Germinal center (tissue), 1 donor: Measurements from ENCODE around the gene PLEKHG7.
"Not testable (repeated sequence)": the region's sequence is repeated elsewhere in the genome, so short reads cannot be mapped to it uniquely, and the experiment has no call there.

Experiments used
- DNase-seq: peaks from one replicate; pipeline ENCODE4 v3.0.0; 2012; ENCODE audit warnings: mixed read lengths, low spot score

Gene PLEKHG7

DNA sequence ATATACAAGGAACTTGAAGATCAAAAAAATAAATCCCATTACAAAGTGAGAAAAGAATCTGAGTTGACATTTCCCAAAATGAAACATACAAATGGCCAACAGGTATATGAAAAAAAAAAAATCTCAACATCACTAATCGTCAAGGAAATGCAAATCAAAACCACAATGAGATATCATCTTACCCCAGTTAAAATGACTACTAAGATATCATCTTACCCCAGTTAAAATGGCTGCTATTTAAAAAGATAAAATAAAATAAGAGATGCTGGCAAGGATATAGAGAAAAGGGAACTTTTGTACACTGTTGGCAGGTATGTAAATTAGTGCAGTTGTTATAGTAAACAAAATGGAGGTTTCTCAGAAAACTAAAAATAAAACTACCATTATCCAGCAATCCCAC, 44.4 kb downstream of the PLEKHG7 start:
- no peak for DNase-seq

GRCh38 chr12:92749691-92750090, 46.9 kb downstream of the PLEKHG7 start:
- DNase-seq, result not testable (repeated sequence)

DNA sequence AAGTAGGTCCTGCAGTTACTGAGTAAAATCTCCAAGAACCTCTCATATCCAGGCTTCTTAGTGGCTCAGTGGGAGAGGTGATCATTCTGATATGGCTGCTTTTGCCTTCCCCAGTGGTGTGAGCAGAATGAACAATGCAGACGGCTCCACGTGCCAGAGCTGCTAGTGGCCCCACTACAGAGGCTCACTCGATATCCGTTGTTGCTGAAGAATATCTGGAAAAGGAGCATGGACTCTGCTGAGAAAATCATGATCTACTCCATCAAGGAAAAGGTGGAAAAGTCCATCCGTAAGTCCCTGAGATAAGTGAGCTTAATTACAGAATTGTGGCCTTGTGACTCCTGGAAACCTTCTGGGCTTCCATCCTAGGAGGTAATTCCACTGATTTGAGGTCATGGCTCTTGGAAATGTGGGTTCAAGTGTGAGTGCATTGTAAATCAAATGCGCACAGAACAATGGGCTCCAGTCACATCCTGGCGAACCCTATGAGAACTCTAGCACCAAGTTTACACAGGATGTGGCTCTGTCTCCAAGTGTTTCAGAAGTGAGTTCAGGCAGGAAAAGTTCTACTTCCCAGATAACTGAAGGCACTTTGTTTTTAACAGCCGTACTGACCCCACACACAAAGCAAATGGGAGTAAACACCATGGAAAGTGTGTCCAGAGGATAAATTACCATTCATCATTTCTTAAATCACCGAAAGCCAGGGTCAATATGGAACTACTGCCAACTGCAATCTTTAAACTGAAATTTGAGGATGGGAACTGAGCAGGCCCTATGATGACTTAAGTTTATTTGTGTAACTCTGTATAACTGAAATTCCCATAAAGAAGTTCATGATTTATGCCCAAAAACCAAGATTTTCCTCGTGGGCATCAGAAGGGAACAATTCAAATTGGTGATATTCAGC, 51.4 kb downstream of the PLEKHG7 start:
- DNase-seq, result no peak

- DNase-seq, result no peak
These were observed 54.3 kb downstream of the PLEKHG7 start for GRCh38 chr12:92756898-92757596.

DNA sequence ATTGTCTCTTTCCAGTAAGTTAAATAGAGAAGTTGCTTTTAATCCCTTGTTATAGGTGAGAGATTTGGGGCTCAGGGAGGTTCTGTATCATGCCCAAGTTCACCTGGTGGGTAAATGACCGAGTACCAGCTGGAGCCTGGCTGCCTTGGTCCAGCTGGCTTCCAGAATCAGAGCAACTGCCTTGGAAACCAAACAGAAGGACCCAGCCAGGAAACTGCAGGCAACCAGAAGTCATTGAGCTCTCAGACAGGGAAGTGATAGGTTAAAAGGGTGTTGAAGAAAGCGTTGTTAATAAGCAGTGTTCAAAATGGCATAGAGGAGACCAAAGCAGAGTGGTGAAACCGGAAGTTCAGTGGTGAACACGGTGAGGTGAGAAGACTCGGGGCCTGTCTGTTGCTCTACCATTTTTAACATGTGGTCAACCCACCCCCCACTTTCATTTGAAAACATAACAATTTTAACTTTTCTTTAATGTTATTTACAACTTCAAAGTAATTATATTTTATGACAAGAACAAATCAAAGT, 54.9 kb downstream of the PLEKHG7 start:
- no peak for DNase-seq

DNA sequence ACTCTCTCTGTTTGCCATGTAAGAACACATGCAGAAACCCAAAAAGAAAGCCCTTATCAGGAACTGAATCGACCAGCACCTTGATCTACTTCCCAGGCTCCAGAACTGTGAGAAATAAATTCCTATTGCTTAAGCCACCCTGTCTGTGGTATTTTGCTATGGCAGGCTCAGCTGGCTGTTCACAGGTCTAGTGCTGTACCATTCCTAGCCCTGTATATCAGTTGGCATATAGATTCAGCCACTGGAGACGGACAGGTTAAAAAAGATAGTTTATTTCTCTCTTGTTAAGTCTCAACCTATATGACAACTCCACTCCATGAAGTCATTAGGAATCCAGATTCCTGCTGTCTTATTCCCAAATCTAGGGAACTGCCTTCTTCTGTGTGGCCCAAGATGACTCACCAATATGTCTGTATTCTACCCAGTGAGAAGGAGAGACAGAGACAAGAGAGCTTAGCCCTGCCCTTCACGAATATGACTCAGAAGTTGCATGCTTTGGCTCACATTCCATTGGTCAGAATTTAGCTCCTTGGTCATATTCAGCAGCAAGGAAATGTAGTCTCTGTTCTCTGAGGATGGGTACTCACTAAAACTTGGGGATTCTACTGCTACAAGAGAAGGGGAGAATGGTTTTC, 57.0 kb downstream of the PLEKHG7 start:
- no peak for DNase-seq

DNA sequence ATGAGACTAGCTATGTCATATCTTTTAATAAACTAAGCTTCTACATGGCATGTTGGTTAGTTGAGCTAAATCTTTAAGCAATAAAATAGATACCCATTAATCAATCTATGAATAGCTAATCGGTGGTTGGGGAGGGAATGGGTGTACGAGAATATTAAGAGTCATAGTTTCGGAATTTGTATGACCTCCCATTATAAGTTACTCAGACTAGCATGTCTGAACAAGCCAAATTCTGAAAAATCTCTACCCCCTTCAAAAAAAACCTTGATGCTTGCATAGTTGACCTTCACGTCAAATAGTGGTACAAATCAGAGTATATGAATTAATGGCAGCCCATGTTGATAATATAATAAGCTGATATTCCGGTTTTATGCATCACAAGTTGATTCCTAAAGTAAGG, 60.0 kb downstream of the PLEKHG7 start:
- no peak for DNase-seq

- DNase-seq, result no peak
These were observed 62.0 kb downstream of the PLEKHG7 start for GRCh38 chr12:92764831-92765230.

- no peak for DNase-seq
These were observed 63.1 kb downstream of the PLEKHG7 start for GRCh38 chr12:92765871-92766270.

DNA sequence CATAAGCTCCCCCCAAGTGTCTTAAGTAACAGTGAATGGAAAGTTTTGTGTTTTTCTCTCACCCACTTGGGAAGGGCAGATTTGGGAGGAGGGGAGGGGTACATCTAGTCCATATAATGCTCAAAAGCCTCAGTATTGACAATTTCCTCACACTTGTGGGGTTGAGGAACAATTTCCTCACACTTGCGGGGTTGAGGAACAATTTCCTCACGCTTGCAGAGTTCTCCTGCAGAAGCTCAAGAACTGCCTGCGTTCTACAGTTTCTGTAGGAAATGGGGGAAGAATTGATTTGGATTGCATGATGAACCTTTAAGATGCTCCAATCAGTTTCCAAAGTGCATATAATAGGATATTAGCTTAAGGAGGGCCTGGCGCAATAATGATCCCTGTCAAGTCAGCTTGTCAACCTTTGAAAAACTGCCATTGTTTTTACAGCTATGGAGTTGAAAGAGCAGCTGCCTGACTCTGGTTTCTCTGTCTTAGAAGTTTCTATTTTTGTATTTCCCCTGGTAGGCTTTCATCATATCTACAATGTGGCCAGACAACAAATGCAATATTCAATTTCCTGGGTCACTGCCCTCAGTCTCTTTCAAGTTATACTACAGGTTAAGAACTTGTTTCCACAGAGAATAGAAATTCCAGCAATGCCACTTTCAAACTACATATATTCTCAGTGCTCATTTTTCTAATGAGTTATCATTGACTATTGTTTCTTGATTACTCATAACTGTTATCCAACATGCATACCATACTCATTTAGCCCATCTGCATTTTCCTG, 66.5 kb downstream of the PLEKHG7 start:
- DNase-seq, result no peak

GRCh38 chr12:92771001-92771400, 68.2 kb downstream of the PLEKHG7 start:
- no peak for DNase-seq

- no peak for DNase-seq
These were observed 72.6 kb downstream of the PLEKHG7 start for GRCh38 chr12:92775416-92775815.

DNA sequence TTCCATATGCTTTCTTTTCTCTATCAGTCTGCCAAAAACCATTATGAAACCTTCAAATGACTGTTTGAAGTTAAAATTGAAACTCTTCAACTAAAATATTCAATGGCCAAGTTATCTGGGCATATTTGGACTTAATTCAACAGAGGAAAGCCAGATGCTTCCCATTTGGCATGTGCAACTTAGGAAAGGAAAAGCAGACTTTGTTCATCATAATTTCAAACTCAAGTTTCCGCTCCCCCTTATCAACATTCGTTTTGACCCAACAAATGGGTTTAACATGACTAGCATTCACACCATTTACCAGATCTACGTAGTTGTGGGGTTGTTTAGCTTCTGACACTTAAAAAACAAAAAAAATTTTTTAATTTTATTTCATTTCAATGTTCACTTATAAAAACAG, 75.7 kb downstream of the PLEKHG7 start:
- DNase-seq, result no peak

DNA sequence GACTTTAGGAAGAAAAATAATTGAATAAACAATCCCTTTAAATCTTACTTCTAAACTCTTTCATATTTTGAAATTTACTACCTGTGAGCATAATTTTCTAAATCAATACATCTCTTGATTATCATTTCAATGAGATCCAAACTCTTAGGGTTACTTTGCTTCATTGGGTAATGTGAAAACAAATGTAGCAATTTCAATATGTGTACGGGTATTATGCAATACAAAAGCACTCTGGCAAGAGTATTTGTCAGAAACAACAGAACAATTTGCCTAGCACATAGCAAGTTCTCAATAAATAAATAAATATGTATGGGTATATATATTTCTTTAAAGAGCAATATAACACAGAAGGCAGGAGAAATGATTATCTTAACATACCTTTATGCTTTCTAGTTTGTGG, 77.1 kb downstream of the PLEKHG7 start:
- no peak for DNase-seq

DNA sequence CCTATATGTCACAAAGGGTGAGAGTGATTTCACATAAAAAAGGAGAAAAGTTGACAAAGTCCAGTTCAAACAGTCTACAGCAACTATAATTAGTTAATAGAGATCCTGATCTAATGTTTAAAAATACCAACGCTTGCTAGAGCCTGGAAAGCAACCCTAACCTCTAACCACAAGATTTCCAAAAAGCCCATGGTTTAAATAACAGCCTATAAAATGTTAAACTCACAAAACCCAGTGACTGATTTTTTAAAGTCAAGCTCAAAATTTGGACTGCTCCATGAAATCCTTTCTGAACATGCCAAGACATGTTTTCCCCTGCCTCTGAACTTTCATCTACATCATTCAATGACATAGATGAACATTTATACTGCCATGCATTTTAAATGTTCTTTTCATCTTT, 81.6 kb downstream of the PLEKHG7 start:
- no peak for DNase-seq

DNA sequence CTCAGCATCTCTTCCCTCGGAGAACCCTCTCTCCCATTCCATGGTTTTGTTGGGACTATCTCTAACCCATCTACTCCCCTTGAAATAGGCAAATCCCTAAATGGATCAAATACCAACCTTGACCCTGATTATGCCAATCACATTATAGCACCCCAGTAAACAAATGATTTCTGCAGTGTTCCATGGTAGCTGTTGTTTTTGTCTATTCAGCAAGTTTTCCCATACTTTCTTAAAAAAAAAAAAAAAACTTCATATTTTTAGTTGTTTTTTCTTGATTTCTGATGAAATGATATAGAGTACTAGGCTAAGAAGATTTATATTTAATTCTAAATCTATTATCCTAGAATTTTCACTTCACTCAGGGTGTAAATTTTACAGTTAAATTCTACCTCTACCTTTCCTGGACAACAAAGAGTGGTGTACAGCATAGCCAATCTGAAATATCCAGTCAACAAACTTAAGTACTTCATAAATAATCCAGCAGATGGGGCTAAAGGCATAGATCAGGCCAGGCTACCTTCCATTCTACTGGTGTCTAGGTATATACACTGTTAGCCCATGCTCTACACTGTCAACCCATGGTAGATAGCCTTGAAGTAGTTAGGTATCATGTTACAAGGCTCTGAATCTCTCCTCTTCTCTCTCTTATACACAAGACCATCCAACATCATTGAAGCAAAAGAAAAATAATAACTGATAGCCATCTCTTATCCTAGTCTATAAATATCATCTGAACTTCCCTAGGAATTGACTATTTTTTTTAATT, 82.2 kb downstream of the PLEKHG7 start:
- DNase-seq, result peak; percentile 62

DNA sequence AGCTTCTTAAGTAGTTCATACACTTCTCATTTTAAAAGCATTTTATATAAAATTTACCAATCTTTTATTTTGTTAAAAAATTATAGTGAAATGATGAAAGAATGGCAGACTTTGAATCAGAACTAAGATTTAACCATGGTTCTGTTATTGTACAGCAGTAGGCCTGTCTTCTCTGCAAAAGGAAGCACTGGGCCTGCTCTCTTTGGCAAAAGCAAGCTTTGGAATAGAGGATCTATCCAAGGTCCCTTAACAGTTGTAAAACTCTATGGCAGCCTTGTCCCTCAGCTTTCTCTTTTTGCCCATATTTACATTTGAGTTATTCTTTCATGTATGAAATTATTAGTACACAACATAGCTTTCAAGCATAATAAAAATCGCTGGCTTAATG, 82.8 kb downstream of the PLEKHG7 start:
- DNase-seq, result no peak

GRCh38 chr12:92786045-92786444, 83.3 kb downstream of the PLEKHG7 start:
- no peak for DNase-seq

DNA sequence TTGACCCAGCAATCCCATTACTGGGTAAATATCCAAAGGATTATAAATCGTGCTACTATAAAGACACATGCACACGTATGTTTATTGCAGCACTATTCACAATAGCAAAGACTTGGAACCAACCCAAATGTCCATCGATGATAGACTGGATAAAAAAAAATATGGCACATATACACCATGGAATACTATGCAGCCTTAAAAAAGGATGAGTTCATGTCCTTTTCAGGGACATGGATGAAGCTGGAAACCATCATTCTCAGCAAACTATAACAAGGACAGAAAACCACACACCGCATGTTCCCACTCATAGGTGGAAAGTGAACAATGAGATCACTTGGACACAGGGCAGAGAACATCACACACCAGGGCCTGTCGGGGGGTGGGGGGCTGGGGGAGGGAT, 91.6 kb downstream of the PLEKHG7 start:
- DNase-seq, result not testable (repeated sequence)

DNA sequence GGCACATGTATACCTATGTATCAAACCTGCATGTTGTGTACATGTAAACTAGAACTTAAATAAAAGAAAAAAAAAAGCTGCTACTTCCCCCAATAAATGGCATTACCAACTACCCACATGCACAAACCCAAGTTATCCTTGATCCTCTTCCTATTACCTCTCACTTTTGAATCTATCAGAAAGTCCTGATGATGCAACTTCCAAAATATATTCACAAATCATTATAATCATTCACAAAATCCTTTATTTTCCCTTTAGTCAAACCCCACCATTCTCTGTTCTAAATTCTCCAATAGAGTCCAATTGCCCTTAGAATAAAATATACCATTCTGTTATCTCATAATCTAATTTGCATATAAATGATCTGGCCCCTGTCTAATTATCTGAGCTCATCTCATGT, 92.0 kb downstream of the PLEKHG7 start:
- DNase-seq, result no peak

DNA sequence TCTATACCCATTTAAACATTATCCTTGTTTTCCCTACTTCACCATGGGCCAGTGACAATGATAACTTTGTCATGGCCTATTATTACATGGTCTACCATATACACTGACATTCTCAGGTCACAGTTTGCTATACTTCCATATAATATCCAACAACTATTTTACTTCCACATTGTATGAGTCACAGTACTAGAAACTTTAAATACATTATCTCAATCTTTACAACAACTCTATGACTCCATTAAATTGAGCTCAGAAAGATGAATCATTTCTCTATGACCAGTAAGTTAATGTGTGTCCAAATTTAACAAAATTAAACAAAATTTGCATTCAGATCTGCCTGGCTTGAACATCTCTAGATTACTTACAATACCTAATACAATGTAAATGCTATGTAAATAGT, 93.9 kb downstream of the PLEKHG7 start:
- no peak for DNase-seq
